GM12873 (cell line): ENCODE measurements around the gene DNAH7.
A peak's percentile ranks its signal among the peaks of the same experiment; 100 is the strongest.

Experiments
- CTCF ChIP-seq: IDR thresholded peaks from 2 replicates; pipeline ENCODE4 v1.5.1; 2012; ENCODE audit warnings: low read depth, mild to moderate bottlenecking, moderate library complexity, low read length, control low read depth; ENCODE audit not compliant: insufficient read depth; ENCODE audit errors: missing control alignments

DNAH7 gene

GRCh38 chr2:196068271-196069209 lies at the start of gene DNAH7:
Gene DNAH7 (minus strand): TSS chr2:196068837. CDS start chr2:196068711, 126 bp downstream.
- peak; percentile 100 for TF ChIP-seq CTCF

GRCh38 chr2:196117214-196117705 lies 48.6 kb upstream of the DNAH7 start:
- TF ChIP-seq CTCF, result no peak

DNA sequence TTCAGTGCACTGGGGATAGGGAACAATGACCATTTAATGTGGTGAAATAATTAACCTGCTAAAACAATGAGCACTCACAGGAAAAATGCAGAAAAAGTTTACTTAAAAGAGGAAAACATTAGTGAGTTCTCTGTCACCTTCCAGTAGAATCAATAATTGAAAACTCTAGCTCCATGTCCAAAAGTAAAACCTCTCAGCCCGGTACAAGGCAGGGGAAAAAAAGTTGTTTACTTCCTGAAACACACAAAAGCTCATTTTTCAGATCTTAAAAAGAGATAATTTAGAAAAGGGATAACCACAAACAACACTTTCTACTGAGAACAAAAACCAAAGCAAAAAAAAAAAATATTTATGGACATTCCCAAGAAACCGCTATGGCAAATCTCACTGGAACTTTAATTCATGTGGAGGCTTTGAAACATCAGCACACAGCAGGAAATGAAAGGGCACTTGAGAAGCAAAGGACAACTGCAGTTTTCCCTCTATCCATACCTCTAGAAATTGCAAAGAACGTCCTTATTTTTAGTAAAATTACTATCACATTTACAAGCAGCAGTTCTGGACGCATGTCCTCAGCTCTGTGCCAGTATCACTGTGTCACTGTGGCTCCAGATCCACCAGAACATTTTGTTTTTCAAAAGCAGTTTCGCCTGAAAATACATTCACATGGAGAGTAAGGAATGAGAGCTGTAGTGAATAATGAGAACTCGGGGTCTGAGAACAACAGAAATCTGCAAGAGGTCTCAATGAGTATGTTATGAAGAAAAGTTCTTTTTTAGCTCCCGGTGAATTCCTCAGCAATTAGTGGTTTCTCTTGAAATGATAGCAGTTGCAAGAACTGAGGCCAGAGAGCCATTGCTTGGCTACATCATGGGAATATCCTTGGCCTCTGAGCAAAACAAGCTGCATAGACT lies 44.7 kb upstream of the DNAH7 start:
- TF ChIP-seq CTCF, result no peak

DNA sequence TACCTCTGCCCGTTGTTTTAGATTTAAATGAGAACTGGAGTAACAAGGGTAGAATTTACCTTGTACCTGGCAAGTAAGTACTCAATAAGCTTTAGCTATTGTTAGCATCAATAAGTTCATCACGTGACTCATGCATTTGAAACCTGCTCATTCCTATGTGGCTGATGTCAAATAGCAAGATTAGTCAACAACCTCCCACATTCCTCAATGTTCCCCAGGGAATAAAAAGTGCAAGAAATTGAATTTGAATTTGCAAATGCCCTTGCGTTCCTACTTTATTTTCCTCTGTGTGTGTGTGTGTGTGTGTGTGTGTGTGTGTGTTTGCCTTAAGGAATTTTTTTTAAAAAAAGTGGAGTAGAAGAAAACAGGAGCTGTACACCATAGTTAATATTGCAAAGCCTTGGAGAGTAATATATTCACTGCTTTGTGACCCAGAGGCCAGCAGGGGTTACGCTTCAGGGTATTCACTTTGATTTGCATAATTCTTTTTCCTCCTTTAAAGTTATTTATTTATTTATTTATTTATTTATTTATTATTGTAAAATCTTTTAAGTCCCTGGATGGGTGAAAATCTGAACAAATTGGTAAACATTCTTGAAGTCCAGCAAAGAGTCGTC lies 43.9 kb upstream of the DNAH7 start:
- TF ChIP-seq CTCF, result no peak

DNA sequence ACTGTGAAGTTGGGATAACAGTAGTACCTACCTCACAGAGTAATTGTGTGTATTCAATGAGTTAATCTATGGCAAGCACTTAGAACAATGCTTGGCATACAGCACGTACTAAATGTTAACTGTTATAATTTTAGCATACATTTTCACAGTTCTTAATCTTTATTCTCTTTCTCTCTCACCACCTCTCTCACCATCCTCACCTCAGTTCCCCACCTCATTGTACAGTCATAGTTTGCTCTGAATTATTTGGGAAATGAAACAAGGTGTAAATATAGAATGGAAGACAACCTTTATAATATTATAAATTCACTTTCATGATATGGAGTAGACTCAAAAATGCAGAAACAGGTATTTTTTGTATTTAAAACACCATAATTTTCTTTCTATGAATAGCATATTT lies 40.0 kb upstream of the DNAH7 start:
- TF ChIP-seq CTCF, result no peak

DNA sequence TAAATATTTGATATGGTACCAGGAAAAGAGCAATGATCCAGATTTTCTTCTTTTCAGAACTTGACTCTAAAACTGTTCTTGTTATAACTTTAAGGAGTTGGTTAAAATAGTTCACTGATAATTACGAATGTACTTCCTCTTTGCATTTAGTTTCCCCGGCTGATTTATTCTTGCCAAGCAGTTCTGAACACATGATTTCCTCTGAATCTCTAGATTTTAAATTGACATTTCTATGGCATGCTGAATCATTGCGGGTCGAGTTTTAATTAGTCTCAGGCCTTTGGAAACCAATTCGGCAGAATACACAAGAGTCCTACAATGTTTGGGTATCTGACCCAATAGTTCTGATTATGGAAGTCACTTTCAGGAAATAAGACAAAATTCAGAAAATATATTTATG lies 37.3 kb upstream of the DNAH7 start:
- TF ChIP-seq CTCF, result no peak

DNA sequence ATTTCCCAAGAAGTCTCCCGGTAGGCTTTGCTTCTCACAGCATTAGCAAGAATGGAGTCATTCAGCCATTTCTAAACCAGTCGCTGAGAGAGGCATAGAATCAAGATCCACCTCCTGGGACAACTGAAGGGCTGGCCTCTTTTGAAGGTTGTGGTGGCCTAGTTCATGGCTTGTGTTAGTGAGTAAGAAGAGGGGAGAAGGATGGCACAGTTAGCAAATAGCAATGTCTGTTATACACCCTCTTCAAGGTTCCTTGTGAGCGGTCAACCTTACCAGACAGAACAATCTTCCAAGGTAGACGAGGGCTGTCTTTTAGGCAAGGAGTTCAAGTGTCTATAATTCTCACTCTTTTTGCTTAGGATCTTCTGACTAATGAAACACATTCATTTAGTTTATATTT lies 35.4 kb upstream of the DNAH7 start:
- no peak for TF ChIP-seq CTCF
